Occipital lobe (tissue), 2 donors: ENCODE data around the gene LINGO1. TPM values are rescaled to one million over a fixed set of nuclear protein-coding genes. Genes with fewer than 3 reads are reported as not detected.

ENCODE experiments used
- DNase-seq: peaks from one replicate; lab custom pipeline; 2025; lab: John Stamatoyannopoulos, UW
- total RNA-seq: library from RNA; depleted of rRNA; stranded (reverse); fragments of >200 nt; gene quantifications from one replicate; pipeline ENCODE4 v1.2.3, GENCODE V29; 2014

The LINGO1 gene
- total RNA-seq, 1 donor from 2014 or later, result 45.7 TPM

GRCh38 chr15:77573802-77574201 lies 58.9 kb downstream of the LINGO1 start:
- DNase-seq, result no peak

DNA sequence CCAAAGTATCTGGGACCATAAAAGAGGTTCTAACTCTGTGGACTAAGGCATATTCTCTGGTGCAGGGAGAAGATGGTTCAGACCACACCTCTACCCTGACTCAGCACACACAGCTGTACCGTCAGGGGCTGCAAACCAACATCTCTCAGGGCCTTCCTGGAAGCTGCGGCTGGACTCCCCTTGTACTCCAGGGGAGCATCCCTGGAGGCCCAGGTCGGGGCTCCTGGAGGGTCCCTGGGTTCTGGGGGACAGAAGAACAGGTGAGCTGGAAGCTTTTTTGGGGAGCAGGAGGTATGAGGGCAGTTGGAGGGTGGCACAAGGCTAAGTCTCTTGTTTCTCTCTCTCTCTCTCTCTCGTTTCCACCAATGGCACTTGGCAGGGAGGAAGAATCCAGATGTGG lies 60.5 kb downstream of the LINGO1 start:
- no peak for DNase-seq

DNA sequence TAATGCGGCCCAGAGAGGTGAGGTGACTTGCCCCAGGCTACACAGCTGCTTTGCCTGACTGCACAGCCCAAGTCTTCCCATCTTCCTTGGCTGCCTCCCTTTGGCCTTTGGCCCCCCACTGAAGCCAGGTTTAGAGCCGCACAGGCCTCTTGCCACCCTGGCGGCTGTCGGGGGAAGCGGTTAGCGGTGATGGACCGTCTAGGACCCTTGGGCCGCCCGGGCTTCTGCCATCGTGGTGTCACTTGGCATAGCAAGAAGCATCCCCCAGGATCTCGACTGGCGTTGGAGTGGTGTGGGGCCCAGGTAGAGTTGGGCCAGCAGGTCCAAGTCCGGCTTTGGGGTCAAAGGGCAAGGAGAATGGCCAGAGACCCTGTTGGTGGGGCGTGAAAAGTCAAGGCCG lies 61.0 kb downstream of the LINGO1 start:
- no peak for DNase-seq

GRCh38 chr15:77571181-77571580 lies 61.5 kb downstream of the LINGO1 start:
- DNase-seq, result no peak

- no peak for DNase-seq
These were observed 63.0 kb downstream of the LINGO1 start for GRCh38 chr15:77569729-77570125.

GRCh38 chr15:77568973-77569728 lies 63.6 kb downstream of the LINGO1 start:
- no peak for DNase-seq

DNA sequence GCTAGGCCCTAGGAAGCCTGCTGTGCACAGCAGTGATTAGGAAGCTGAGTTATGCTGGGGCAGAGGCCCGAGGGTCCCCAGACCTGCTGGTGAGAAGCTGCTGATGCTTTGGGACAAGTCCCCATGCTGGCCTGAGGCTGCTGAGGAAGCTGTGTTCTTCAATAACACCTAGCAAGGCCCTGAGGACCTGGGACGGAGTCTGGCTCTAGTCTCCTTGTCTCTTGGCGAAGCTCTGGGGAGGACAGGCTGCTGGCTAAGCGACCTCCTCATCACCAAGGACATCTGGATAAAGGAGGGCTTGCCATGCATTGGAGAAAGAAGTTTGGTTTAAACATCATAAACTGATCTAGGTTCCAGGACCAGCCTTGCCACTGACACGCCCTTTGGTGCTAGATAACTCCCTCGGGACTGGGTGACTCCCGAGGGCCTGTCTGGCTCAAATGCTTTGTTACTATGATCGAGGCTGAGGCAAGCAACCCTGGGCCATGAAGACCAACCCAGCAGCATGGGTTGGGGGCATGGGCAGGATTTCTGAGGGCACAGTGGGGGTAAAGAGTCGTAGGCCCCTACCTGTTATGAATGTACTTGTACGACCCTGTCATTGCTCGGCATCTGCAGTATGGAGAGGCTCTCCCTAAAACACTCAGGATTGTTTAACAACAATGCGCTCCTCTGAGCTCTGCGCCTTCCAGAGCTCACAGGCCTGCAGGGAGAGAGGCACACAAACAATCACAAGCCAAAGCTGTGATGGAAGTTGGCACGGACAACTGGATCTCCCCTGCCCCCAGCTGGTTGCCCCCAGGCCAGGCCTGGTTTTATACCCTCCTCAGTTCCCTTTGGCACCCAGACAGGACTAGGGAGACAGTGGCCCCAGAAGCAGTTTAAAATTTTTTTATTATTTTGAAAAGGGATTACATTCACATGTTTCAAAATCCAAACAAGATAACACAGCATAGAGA lies 64.4 kb downstream of the LINGO1 start:
- DNase-seq, result no peak

GRCh38 chr15:77567202-77567601 lies 65.5 kb downstream of the LINGO1 start:
- DNase-seq, result no peak

DNA sequence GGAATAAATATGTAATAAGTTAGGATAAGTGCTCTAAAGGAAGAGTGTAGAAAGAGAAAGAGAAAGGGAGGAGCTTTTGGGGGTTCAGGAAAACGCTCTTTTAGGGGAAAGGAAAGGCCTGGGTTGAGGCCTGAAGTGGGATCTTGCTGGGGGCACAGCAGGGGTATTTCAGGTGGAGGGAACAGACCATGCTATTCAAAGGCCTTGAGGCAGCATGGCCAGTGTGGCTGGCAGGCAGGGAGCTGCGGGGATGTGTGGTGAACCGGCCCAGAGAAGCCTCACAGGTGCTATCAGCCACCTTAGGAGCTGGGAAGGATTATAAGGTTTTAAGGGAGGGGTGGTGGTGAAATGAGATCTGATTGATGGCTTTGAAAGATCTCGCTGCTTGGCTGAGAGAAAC lies 66.6 kb downstream of the LINGO1 start:
- DNase-seq, result no peak

DNA sequence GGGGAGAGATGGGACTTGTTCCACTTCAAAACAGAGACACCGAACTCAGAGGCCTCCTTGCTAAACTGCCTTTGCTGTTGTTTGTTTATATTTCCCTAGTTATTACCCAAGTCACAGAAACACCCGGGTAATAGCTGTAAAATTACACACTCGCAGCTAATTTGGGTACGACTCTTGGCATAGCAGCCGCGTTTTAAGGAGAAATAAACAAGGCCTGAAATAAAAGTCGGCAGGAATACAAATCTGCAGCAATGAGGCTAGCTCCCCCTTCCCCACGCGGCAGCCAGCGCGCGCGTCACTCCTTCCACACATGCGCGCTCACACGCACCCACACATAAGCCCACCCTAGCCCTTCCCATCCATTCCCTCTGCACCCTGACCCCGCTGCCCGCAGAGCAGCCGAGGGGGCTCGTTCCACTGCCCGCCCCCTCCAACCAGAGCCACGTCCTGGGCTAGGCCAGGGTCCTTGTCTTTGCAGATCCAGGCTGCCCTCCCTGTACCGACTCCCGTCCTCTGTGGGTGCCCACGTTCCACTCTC lies 67.3 kb downstream of the LINGO1 start:
- DNase-seq, result no peak

DNA sequence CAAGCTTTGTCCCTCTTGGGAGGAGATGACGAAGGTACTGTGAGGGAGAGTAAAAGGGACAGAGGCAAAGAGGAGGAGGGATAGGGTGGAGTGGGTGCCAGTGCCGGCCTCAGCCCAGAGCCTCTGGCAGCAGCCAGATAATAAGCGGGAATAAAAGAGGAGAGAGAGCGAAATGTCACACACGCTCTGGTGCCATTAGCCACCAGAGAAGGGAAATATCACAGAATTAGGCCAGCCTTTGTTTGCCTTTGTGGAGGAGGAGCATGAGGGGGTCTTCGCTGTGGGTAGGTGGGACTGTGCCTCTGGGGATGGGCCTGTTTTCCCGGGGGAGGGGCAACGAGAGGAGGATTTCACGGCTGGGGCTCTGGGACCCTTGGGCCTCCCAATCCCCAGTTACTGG lies 67.8 kb downstream of the LINGO1 start:
- no peak for DNase-seq

GRCh38 chr15:77564341-77564740 lies 68.4 kb downstream of the LINGO1 start:
- DNase-seq, result no peak

- no peak for DNase-seq
These were observed 69.0 kb downstream of the LINGO1 start for GRCh38 chr15:77563623-77564156.

Other genes with a start within 250 kb of the LINGO1 start
- 25.4 TPM for gene PEAK1, start 212.8 kb downstream of the LINGO1 start, total RNA-seq
- gene HMG20A, start 212.0 kb downstream of the LINGO1 start, total RNA-seq, result 41.6 TPM